ENCODE results near the gene THADA.
"Not testable (repeated sequence)": the region's sequence is repeated elsewhere in the genome, so short reads cannot be mapped to it uniquely, and the experiment has no call there.

THADA gene

DNA sequence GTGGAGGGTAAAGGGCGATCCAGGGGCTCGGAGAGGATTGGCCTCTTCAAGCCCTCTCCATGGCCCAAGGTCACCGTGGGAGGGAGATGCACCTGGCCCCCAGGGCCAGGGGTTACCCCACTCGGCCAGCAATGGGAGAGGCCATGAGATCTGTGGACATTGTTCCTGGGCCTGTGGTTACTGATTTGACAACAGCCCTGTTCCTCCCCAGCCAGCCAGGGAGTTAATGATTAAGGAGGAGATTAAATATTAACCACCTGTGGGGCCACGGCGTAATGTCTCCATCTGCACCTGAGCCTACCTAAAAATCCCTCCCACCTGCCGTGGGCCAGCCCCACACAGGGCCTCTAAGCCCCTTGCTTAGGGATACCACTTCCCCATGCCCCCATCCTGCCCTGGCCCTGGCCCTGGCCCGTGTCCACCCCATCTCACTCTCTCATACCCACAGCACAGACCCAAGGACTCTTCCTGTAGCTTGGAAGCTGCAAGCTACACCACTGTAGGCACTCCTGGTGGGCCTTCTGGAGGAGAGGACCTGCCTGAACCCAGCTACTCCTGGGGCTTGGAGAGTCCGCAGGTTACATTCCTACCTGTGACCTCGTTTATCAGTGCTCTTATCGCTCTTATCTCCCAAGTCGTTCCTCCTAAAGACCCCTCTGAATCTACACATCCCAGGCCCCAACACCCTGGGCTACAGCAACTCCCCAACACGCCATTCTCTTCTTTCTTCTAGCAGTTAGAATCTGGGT, 401.5 kb downstream of the THADA start:
- DNase-seq = no peak

GRCh38 chr2:43193652-43194120, 402.2 kb downstream of the THADA start:
- no peak for DNase-seq

GRCh38 chr2:43192744-43193651, 402.8 kb downstream of the THADA start:
- DNase-seq = no peak

DNA sequence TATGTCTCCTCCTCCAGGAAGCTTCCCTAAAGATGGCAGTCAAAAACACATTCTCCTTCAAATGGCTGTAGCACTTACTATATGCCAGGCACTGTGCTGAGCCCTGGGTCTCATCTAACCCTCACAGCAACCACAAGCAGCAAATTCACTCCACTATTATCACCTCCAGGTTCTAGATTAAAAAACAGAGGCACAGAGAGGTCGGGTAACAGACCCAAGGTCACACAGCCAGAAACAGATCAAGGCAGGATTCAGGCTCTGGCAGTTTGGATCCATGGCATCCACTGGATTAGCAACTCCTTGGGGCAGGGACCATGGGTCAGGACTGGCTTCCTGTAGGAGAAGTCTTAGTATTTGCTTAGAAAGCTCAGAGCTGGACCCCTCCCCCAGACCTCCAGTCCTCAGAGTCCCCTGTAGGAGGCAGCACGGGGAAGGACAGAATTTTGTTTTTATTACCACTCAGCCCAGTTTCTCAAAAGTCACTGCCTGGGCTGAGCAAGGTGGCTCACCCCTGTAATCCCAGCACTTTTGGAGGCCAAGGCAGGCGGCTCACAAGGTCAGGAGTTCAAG, 403.8 kb downstream of the THADA start:
- DNase-seq = no peak

DNA sequence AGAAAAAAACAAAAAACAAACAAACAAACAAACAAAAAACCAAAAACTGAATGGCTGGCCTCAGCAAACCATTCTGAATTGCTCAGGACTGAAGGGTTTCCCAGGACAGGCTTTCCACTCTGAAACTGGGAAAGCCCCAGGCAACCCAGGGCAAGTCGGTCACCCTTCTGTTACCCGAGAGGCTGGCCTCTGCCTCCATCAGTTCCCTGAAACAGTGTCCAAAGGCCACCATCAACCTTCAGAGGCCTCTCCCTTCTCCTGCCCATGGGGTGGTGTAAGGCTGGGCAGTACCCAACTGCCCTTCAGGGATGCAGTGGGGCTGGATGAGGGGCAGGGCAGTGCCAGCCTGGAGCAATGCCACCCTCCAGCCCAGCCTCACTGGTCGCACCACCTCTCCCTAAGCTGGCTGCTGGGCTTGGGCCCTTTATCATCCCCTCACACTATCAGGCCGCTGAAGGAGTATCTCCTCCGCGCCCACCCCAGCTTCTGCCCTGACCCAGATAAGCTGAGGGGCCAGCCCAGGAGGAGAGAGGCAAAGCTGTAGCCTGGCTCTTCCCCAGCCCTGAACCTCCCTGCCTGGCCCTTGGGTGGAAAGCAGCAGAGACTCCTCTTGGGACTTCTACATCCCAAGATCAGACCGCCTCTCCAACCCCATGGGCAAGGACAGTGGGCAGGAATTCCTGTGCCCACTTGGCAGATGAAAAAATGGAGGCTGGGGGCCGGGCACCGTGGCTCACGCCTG, 405.4 kb downstream of the THADA start:
- DNase-seq = no peak

GRCh38 chr2:43189861-43190260, 406.0 kb downstream of the THADA start:
- DNase-seq = not testable (repeated sequence)

DNA sequence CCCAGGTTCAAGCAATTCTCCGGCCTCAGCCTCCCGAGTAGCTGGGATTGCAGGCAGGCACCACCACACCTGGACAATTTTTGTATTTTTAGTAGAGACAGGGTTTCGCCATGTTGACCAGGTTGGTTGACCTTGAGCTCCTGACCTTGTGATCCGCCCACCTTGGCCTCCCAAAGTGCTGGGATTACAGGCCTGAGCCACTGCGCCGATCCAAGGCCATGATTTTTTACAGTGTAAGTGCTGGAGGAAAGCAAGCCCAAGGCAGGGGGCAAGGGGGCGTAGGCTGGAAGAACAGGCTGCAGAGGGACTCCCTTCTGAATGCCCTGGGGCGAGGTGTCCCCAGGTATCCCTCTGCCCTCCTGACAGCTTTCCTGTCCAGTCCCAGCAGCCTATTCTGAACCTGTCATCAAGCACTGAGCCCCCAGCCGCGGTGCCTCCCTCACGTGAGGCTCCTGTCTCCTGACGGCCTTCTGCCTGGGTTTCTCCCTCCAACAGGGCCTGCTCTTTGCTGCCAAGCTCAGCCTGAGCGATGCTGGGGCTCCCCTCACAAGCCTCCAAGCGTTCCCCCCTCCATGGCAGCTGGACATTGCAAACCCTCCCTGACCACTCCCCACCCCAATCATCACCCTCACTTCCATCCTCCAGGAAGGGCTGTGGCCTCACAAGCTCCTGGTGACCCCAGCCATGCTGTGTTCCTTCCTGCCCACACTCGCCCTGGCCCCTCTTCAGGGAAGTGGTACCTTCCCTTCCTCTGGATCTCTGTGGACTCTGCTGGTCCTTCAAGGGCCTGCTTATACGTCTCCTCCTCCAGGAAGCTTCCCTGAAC, 407.1 kb downstream of the THADA start:
- no peak for DNase-seq

GRCh38 chr2:43186679-43187374, 409.0 kb downstream of the THADA start:
- DNase-seq = no peak

DNA sequence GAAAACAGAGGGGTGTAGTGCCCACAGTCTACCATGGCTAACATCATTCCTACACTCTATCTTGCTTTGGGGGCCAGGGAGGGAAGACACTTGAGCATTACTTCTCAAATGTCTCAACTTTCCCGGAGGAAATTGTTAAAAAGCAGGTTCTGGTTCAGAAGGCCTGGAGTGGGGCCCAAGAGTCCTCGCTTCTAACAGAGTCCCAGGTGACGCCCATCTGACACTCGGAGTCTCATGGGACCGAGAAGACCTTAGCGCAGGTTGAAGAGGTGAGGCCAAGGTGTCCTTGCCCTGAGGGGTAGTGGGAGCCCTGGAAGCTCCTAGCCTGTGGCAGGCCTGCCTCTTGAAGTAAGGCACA, 409.5 kb downstream of the THADA start:
- DNase-seq = no peak

DNA sequence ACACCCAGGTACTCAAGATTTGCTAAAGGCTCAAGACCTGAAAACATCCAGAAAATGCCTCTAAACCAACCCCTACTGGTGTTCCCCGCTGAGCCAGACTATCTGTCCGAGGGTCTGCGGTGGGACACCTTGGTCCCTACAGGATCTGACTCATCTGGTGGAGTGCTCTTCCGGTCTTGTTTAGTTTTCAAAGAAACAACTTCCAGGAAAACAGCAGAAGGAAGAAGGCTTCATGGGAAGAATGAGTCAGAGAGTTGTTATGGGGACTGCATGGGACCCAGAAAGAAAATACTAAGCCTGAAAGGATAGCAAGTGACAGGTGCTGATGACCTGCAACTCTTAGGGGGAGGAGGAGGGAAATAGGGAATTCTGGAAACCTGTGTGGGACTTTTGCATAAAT, 410.7 kb downstream of the THADA start:
- no peak for DNase-seq

DNA sequence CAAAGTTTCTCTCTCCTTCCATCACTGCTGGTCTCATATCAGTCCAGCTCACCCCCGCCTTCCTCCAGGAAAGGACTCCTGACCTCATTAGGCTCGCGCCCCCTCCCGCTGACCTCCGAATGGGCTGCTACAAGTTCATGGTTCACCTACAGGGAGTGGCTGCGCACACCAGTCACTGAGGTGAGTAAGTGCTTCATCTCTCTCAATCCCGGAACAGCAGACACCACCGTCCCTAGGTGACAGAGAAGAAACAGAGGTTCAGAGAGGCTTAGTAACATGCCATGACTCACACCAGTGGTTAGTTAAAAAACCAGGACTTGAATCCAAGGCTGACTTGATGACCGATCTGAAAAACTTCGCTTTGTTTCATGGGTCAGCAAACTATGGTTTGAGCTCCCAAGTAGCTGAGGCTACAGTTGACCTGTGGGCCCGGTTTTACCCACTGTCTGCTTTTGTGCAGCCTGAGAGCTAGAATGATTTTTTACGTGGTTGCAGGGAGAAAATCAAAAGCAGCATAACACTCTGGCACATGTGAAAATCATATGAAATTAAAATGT, 411.4 kb downstream of the THADA start:
- DNase-seq = no peak

DNA sequence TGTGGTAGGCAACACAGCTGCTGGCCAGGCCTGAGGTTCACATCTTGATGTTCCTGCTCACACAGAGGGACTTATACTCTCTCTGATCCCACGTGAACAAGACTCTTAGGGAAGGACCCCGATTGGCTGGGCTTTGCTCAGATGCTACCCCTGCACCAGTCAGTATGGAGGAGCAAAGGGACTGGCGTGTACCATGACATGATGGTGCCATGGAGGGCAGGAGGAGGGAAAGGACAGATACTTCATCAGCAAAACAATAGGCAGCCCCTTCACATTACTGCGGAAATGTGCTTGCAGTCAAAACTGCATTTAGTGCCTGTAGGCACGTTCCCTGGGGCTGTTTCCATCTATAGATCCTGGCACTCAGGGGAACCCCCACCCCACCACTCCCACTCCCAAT, 412.1 kb downstream of the THADA start:
- no peak for DNase-seq

DNA sequence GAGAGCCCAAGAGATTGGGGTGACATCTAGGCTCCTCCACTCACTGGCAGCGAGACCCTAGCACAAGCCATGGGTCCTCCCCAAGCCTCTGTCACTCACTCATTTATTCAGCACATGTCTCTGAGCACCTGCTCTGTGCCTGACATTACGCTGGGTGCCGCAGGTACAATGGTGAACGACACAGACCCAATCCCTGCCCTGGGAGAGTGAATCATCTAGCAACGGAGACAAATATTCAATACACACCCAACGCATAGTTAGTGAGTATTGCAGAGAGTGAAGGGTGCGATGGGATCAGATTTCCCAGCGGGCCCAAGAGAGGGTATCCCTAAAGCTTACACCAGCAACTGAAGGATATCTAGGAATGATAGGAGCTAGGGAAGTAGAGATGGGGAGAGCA, 414.9 kb downstream of the THADA start:
- DNase-seq = no peak

All from left hindlimb (tissue), 1 donor.